ENCODE measurements around the gene OGG1.

Gene OGG1

GRCh38 chr3:9727743-9728142, 22.0 kb upstream of the OGG1 start:
- no peak for DNase-seq (ENCODE audit: low spot score)

- no peak for DNase-seq (ENCODE audit: low spot score)
These were observed 20.3 kb upstream of the OGG1 start for GRCh38 chr3:9729419-9729818.

GRCh38 chr3:9730657-9731205, 19.0 kb upstream of the OGG1 start:
- peak; percentile 82 for DNase-seq (ENCODE audit: low spot score)

- DNase-seq (ENCODE audit: low spot score) = peak; percentile 99
These were observed 18.3 kb upstream of the OGG1 start, which contains the start of gene BRPF1 for GRCh38 chr3:9731206-9732079. BRPF1 (plus strand) TSS chr3:9731735; CDS start chr3:9734141, 2,406 bp downstream.

- peak; percentile 61 for DNase-seq (ENCODE audit: low spot score)
These were observed 17.5 kb upstream of the OGG1 start for GRCh38 chr3:9732080-9732739.

GRCh38 chr3:9732740-9733115, 17.0 kb upstream of the OGG1 start:
- DNase-seq (ENCODE audit: low spot score) = no peak

GRCh38 chr3:9736831-9737230, 12.9 kb upstream of the OGG1 start:
- DNase-seq (ENCODE audit: low spot score) = no peak

GRCh38 chr3:9739181-9739580, 10.6 kb upstream of the OGG1 start:
- no peak for DNase-seq (ENCODE audit: low spot score)

- DNase-seq (ENCODE audit: low spot score) = no peak
These were observed 7.2 kb upstream of the OGG1 start for GRCh38 chr3:9742560-9742959.

GRCh38 chr3:9743548-9743947, 6.2 kb upstream of the OGG1 start:
- DNase-seq (ENCODE audit: low spot score) = no peak

- no peak for DNase-seq (ENCODE audit: low spot score)
These were observed 5.6 kb upstream of the OGG1 start for GRCh38 chr3:9744162-9744561.

GRCh38 chr3:9745521-9745920, 4.2 kb upstream of the OGG1 start:
- no peak for DNase-seq (ENCODE audit: low spot score)

- no peak for DNase-seq (ENCODE audit: low spot score)
These were observed 3.4 kb upstream of the OGG1 start for GRCh38 chr3:9746330-9746729.

- DNase-seq (ENCODE audit: low spot score) = no peak
These were observed 2.5 kb upstream of the OGG1 start for GRCh38 chr3:9747267-9747666.

GRCh38 chr3:9748031-9748430, 1.7 kb upstream of the OGG1 start:
- DNase-seq (ENCODE audit: low spot score) = no peak

GRCh38 chr3:9749296-9749644, 482 bp upstream of the OGG1 start:
- no peak for DNase-seq (ENCODE audit: low spot score)

GRCh38 chr3:9750556-9751411, 1.0 kb downstream of the OGG1 start:
- DNase-seq (ENCODE audit: low spot score) = no peak

- no peak for DNase-seq (ENCODE audit: low spot score)
These were observed 4.9 kb downstream of the OGG1 start for GRCh38 chr3:9754678-9755077.

GRCh38 chr3:9757427-9757826, 7.7 kb downstream of the OGG1 start:
- DNase-seq (ENCODE audit: low spot score) = no peak

- no peak for DNase-seq (ENCODE audit: low spot score)
These were observed 11.2 kb downstream of the OGG1 start for GRCh38 chr3:9760779-9761505.

- no peak for DNase-seq (ENCODE audit: low spot score)
These were observed 12.2 kb downstream of the OGG1 start for GRCh38 chr3:9761919-9762318.

GRCh38 chr3:9762871-9763270, 13.1 kb downstream of the OGG1 start:
- DNase-seq (ENCODE audit: low spot score) = no peak
